HFFc6 (cell line): ENCODE results near the gene ARHGEF6. TPM values are rescaled to one million over a fixed set of nuclear protein-coding genes. Genes with fewer than 3 reads are reported as not detected.

Experiments used
- DNase-seq: peaks from one replicate; pipeline ENCODE4 v3.0.0-alpha.2; 2018
- H3K27ac Mint-ChIP-seq: 2 replicates; pipeline ENCODE4 v1.8.0; 2020; ENCODE audit warnings: mild to moderate bottlenecking, mixed read lengths
- H3K27me3 Mint-ChIP-seq: 2 replicates; pipeline ENCODE4 v1.8.0; 2021; ENCODE audit warnings: mild to moderate bottlenecking, moderate library complexity, mixed read lengths; ENCODE audit not compliant: insufficient read depth
- H3K36me3 Mint-ChIP-seq: 2 replicates; pipeline ENCODE4 v1.8.0; 2021; ENCODE audit warnings: low read depth, mixed read lengths
- H3K4me1 Mint-ChIP-seq: 2 replicates; pipeline ENCODE4 v1.8.0; 2020; ENCODE audit warnings: low read depth, mixed read lengths
- H3K4me3 Mint-ChIP-seq: 2 replicates; pipeline ENCODE4 v1.8.0; 2020; ENCODE audit warnings: mild to moderate bottlenecking, moderate library complexity, mixed read lengths
- H3K9me3 Mint-ChIP-seq: 2 replicates; pipeline ENCODE4 v1.8.0; 2020; ENCODE audit warnings: mild to moderate bottlenecking, mixed read lengths
- CTCF ChIP-seq: fragments of 200-600 bp; sonication (generic); IDR thresholded peaks from 2 replicates; pipeline ENCODE4 v1.5.0; 2021; ENCODE audit warnings: antibody characterized with exemption, mild to moderate bottlenecking
- total RNA-seq, 6 experiments: library from RNA; stranded (reverse); fragmentation: NEBNext Ultra II Directional; extraction: Animal tissue kit (Norgen Biotek cat#: 25700); gene quantifications; 2 replicates in 1 of 6; 3 replicates in 5 of 6; pipeline ENCODE4 v1.2.3, GENCODE V29; 2021

Gene ARHGEF6
- total RNA-seq, 6 experiments from 2014 or later = 2.5 to 5.4 (median 4.9) TPM

- TF ChIP-seq CTCF = no peak
- H3K27ac Mint-ChIP-seq = no peak overlapping the region
- DNase-seq = no peak
- H3K27me3 Mint-ChIP-seq = no peaks in the 10 kb centered on the region
- peaks cover 18% of the 10 kb centered on the region for H3K4me1 Mint-ChIP-seq
- H3K9me3 Mint-ChIP-seq = no peaks in the 10 kb centered on the region
- no peak overlapping the region for H3K4me3 Mint-ChIP-seq
- no peaks in the 10 kb centered on the region for H3K36me3 Mint-ChIP-seq
These were observed 17.8 kb downstream of the ARHGEF6 start for GRCh38 chrX:136762820-136763452.

DNA sequence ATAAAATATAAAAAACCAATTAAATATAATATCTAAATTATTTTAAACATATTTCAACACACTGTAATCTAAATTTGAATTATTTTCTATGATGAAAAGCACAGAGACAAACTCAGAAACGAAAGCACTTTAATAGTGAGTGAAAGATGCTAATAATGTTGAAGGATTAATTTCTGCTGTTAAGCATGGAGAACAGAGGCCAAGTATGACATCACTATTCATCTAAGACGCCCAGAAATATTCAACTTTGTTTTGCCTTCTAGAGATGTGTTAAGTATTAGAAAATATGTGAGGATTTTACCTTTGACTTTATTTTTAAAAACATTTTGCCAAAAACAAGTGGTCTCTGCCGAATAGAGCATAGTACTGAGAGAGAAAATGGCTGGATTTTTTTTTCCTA, 19.3 kb downstream of the ARHGEF6 start:
- no peaks in the 10 kb centered on the region for H3K9me3 Mint-ChIP-seq
- no peak overlapping the region for H3K27ac Mint-ChIP-seq
- no peak overlapping the region for H3K4me3 Mint-ChIP-seq
- TF ChIP-seq CTCF = no peak
- H3K27me3 Mint-ChIP-seq = no peaks in the 10 kb centered on the region
- no peaks in the 10 kb centered on the region for H3K36me3 Mint-ChIP-seq
- H3K4me1 Mint-ChIP-seq = peaks cover 12% of the 10 kb centered on the region
- no peak for DNase-seq

GRCh38 chrX:136759968-136760367, 20.8 kb downstream of the ARHGEF6 start:
- Mint-ChIP-seq H3K4me1 (no peaks in the 10 kb centered on the region), H3K9me3 (no peaks in the 10 kb centered on the region), H3K27me3 (no peaks in the 10 kb centered on the region), H3K27ac (no peak overlapping the region), H3K36me3 (no peaks in the 10 kb centered on the region), H3K4me3 (no peak overlapping the region)
- DNase-seq = no peak
- no peak for TF ChIP-seq CTCF

DNA sequence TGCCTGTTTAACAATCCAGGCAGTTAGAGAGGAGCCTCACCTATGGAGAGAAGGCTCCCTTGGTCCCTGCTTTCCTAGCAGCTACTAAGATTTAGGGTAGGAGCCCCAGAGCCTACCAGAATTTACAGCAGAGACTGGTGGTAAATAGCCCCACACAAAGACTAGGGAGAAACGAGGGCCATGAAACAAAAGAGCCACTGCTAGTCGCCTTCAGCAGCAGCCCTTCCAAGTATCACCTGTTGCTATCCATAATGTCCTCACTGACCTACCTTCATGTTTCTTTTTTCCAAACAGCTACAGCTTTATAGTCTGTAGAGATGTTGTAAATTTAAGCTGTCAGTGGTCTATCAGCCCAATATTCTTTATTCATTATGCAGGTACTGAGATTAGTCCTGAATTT, 25.3 kb downstream of the ARHGEF6 start:
- Mint-ChIP-seq H3K27me3 (no peaks in the 10 kb centered on the region), H3K4me3 (no peak overlapping the region), H3K9me3 (no peaks in the 10 kb centered on the region), H3K36me3 (no peaks in the 10 kb centered on the region), H3K4me1 (peaks cover 10% of the 10 kb centered on the region), H3K27ac (no peak overlapping the region)
- TF ChIP-seq CTCF = no peak
- DNase-seq = no peak

DNA sequence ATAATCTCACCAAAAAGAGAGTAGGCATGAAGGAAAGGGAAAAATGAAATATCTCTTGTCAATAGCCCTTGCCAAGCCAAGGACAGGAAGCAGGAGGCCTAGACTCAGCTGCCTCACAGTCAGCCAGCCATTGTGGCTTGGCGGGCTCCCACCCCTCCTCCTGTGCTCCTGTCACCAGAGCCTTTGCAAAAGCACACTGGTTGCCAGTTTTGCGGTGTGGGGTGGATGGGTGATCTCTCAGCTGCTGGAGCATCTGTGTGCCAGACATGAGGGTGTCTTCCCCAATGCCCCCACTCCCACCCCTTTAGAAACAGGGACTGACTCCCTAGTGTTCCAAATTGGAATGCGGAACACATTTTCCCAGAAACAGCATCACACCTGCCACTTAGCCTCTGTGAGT, 26.1 kb downstream of the ARHGEF6 start:
- no peaks in the 10 kb centered on the region for H3K36me3 Mint-ChIP-seq
- DNase-seq = no peak
- H3K27ac Mint-ChIP-seq = no peak overlapping the region
- no peaks in the 10 kb centered on the region for H3K27me3 Mint-ChIP-seq
- H3K4me3 Mint-ChIP-seq = no peak overlapping the region
- H3K9me3 Mint-ChIP-seq = no peaks in the 10 kb centered on the region
- H3K4me1 Mint-ChIP-seq = peaks cover 12% of the 10 kb centered on the region
- TF ChIP-seq CTCF = no peak

DNA sequence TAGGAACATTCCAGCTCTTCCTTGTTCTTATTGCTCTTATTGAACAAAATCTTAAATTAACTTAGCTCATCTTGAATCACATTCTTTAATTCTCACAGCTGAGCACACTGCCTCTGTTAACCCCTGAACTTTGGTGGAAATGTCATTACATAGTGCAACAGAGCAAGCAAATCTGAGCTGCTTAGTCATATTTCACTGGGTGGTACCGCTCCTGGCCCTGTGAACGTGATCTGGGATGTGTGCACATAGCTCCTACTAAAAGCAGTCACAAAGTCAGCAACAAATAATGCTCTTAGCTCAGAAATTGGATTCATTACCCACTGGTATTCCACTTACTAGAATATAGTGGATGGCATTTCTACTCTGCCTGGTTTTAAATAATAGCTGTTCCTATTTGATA, 27.9 kb downstream of the ARHGEF6 start:
- no peak for TF ChIP-seq CTCF
- H3K27me3 Mint-ChIP-seq = no peaks in the 10 kb centered on the region
- no peaks in the 10 kb centered on the region for H3K36me3 Mint-ChIP-seq
- DNase-seq = no peak
- H3K27ac Mint-ChIP-seq = no peak overlapping the region
- no peak overlapping the region for H3K4me3 Mint-ChIP-seq
- H3K9me3 Mint-ChIP-seq = no peaks in the 10 kb centered on the region
- peaks cover 12% of the 10 kb centered on the region for H3K4me1 Mint-ChIP-seq
